GM23248 (cell line): Measurements from ENCODE around the gene LIX1L.

Source experiments
- EZH2 ChIP-seq: fragments of 200-600 bp; sonication (generic); IDR thresholded peaks from 2 replicates; pipeline ENCODE4 v1.6.1; 2018; ENCODE audit warnings: antibody characterized with exemption, mild to moderate bottlenecking; ENCODE audit not compliant: insufficient read depth, poor library complexity, severe bottlenecking
- EZH2phosphoT487 ChIP-seq: fragments of 200-600 bp; sonication (generic); IDR thresholded peaks from 2 replicates; pipeline ENCODE4 v1.6.1; 2018; ENCODE audit warnings: antibody characterized with exemption, moderate library complexity, mild to moderate bottlenecking, low read depth; ENCODE audit not compliant: insufficient read depth

- TF ChIP-seq EZH2 (no peak), EZH2phosphoT487 (no peak)
Observed at GRCh38 chr1:145985502-145986439, 28.0 kb upstream of the LIX1L start.
